ENCODE results near the gene ST14. TPM values are rescaled to one million over a fixed set of nuclear protein-coding genes. Genes with fewer than 3 reads are reported as not detected.

Gene ST14
- total and polyA plus RNA-seq, 2 donors (not counting 1 experiment from before 2014, with no cell fraction given) = under 0.01 TPM; not detected in 1

- H2AFZ ChIP-seq (ENCODE audit: low read length) = no peak overlapping the region
- H3K4me1 ChIP-seq (ENCODE audit: control insufficient read depth, extremely low read depth, insufficient read depth, low read length) = no peaks in the 10 kb centered on the region
- DNase-seq (ENCODE audit: low read depth in 2 of 2) = no peak
- H3K27ac ChIP-seq (ENCODE audit: insufficient read depth, low read length) = no peak overlapping the region
- no peak overlapping the region for H3K9ac ChIP-seq (ENCODE audit: insufficient read depth, low read length)
- H3K4me2 ChIP-seq (ENCODE audit: extremely low read depth, insufficient read depth, low read length) = no peak overlapping the region
- TF ChIP-seq CTCF (conservative IDR thresholded peaks at IDR 0.05 in 1 of 2, IDR thresholded peaks at IDR 0.05 in 1 of 2; ENCODE audit: low read depth in 1 of 2, low read length in 2 of 2) = no peak
- TF ChIP-seq EZH2 (IDR thresholded peaks at IDR 0.05; ENCODE audit: low read length, missing control alignments) = no peak
- no peaks in the 10 kb centered on the region for H3K79me2 ChIP-seq (ENCODE audit: control insufficient read depth, insufficient read depth, low read length)
- H3K27me3 ChIP-seq (ENCODE audit: control insufficient read depth, insufficient read depth, low read length) = peaks cover 20% of the 10 kb centered on the region
- H4K20me1 ChIP-seq (ENCODE audit: control insufficient read depth, extremely low read depth, insufficient read depth, low read length) = no peaks in the 10 kb centered on the region
- no peaks in the 10 kb centered on the region for H3K9me3 ChIP-seq (ENCODE audit: control insufficient read depth, insufficient read depth, low read depth, low read length)
- no peaks in the 10 kb centered on the region for H3K36me3 ChIP-seq (ENCODE audit: control insufficient read depth, insufficient read depth, low read length)
- H3K4me3 ChIP-seq (replicated peaks in 1 of 4; ENCODE audit: control extremely low read depth in 1 of 4, insufficient read depth in 1 of 4, low read depth in 3 of 4, low read length in 4 of 4) = no peak overlapping the region
Measured at GRCh38 chr11:130214861-130215530, 55.4 kb downstream of the ST14 start.

GRCh38 chr11:130215531-130216220 is 56.1 kb downstream of the ST14 start:
- Histone ChIP-seq H3K79me2 (ENCODE audit: control insufficient read depth, insufficient read depth, low read length) (no peaks in the 10 kb centered on the region), H3K27ac (ENCODE audit: insufficient read depth, low read length) (no peak overlapping the region), H3K4me1 (ENCODE audit: control insufficient read depth, extremely low read depth, insufficient read depth, low read length) (no peaks in the 10 kb centered on the region), H3K9ac (ENCODE audit: insufficient read depth, low read length) (no peak overlapping the region), H3K4me2 (ENCODE audit: extremely low read depth, insufficient read depth, low read length) (no peak overlapping the region), H3K27me3 (ENCODE audit: control insufficient read depth, insufficient read depth, low read length) (peaks cover 20% of the 10 kb centered on the region), H3K4me3 (replicated peaks in 1 of 4; ENCODE audit: control extremely low read depth in 1 of 4, insufficient read depth in 1 of 4, low read depth in 3 of 4, low read length in 4 of 4) (no peak overlapping the region), H3K9me3 (ENCODE audit: control insufficient read depth, insufficient read depth, low read depth, low read length) (no peaks in the 10 kb centered on the region), H2AFZ (ENCODE audit: low read length) (no peak overlapping the region), H3K36me3 (ENCODE audit: control insufficient read depth, insufficient read depth, low read length) (no peaks in the 10 kb centered on the region), H4K20me1 (ENCODE audit: control insufficient read depth, extremely low read depth, insufficient read depth, low read length) (no peaks in the 10 kb centered on the region)
- TF ChIP-seq EZH2 (IDR thresholded peaks at IDR 0.05; ENCODE audit: low read length, missing control alignments) = no peak
- TF ChIP-seq CTCF (conservative IDR thresholded peaks at IDR 0.05 in 1 of 2, IDR thresholded peaks at IDR 0.05 in 1 of 2; ENCODE audit: low read depth in 1 of 2, low read length in 2 of 2) = no peak
- no peak for DNase-seq (ENCODE audit: low read depth in 2 of 2)

- Histone ChIP-seq H3K36me3 (ENCODE audit: control insufficient read depth, insufficient read depth, low read length) (no peaks in the 10 kb centered on the region), H4K20me1 (ENCODE audit: control insufficient read depth, extremely low read depth, insufficient read depth, low read length) (no peaks in the 10 kb centered on the region), H3K4me1 (ENCODE audit: control insufficient read depth, extremely low read depth, insufficient read depth, low read length) (no peaks in the 10 kb centered on the region), H3K79me2 (ENCODE audit: control insufficient read depth, insufficient read depth, low read length) (no peaks in the 10 kb centered on the region), H3K9ac (ENCODE audit: insufficient read depth, low read length) (no peak overlapping the region), H3K27ac (ENCODE audit: insufficient read depth, low read length) (no peak overlapping the region), H3K4me2 (ENCODE audit: extremely low read depth, insufficient read depth, low read length) (no peak overlapping the region), H3K9me3 (ENCODE audit: control insufficient read depth, insufficient read depth, low read depth, low read length) (no peaks in the 10 kb centered on the region), H3K4me3 (replicated peaks in 1 of 4; ENCODE audit: control extremely low read depth in 1 of 4, insufficient read depth in 1 of 4, low read depth in 3 of 4, low read length in 4 of 4) (no peak overlapping the region), H3K27me3 (ENCODE audit: control insufficient read depth, insufficient read depth, low read length) (peaks cover 20% of the 10 kb centered on the region), H2AFZ (ENCODE audit: low read length) (no peak overlapping the region)
- TF ChIP-seq EZH2 (IDR thresholded peaks at IDR 0.05; ENCODE audit: low read length, missing control alignments) (no peak), CTCF (conservative IDR thresholded peaks at IDR 0.05 in 1 of 2, IDR thresholded peaks at IDR 0.05 in 1 of 2; ENCODE audit: low read depth in 1 of 2, low read length in 2 of 2) (no peak)
- DNase-seq (ENCODE audit: low read depth in 2 of 2) = no peak
Measured at GRCh38 chr11:130216221-130216550, 56.6 kb downstream of the ST14 start.

Data from fibroblast of lung (primary cell).